ENCODE data around the gene TAS1R2.
"Not testable (repeated sequence)": the region's sequence is repeated elsewhere in the genome, so short reads cannot be mapped to it uniquely, and the experiment has no call there.

Gene TAS1R2

DNA sequence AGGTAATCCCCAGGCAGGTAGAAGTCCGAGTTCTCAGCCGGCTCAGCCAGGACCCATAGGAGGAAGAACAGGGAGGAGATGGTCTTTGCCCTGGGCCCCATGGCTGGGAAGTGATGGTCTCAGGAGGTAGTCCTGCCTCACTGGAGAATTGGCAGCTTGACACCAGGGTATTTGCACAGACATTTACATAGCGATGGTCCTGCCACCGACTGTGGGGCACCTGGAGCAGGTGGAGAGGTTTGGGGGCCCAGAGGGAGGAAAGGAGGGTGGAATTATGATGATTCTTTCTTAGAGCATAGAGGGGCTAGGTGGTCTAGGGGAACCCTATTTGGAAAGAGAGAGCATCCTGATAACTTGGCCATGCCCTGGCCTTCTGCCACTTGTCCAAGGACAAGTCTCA lies at the start of gene TAS1R2:
Gene TAS1R2, minus strand, starts transcription at position 101 of the 400 bp plus-strand sequence. Its CDS starts 0 bp downstream, at position 101.
- no peak for DNase-seq

DNA sequence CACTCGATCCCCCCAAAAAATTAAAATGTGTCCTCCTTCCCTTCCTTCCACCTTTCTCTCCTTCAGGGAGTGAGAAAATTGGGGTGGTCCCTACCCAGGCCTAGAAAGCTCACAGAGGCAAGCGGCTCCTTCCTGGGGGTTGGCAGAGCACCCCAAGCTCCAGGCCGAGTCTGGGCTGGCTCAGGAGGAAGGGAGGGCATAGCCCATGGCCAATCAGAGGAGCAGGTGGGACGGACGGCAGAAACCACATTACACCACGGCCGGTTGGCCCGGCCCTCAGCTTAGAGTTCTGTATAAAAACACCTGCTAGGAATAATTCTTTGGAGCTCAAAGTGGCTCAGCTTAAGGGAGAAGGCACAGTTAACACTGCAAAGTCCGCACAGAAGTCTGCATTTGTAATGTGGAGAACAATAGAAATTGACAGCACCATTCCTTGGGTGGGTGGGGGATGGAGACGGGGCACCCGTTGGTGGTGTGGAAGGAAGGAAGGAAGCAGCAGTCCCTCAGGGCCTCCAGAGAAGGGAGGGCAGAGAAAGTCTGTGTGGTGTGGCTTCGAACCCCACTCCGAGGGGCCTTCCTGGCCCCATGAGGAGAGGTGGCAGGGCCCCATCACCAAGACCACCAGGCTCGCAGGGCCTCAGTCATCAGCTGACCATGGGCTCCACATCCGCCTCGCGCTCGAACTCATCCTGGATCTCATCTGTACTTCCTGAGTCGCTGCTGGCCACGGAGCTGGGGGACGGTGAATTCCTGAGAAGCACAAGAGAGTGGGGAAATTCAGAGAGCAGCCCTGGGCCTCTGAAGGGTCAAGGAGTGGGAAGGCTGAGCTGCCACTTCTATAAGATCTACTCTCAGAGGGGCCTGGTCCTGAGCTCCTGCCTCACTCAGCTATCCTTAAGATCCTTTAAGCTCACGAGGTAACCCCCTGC lies 48.7 kb upstream of the TAS1R2 start:
- no peak for DNase-seq

DNA sequence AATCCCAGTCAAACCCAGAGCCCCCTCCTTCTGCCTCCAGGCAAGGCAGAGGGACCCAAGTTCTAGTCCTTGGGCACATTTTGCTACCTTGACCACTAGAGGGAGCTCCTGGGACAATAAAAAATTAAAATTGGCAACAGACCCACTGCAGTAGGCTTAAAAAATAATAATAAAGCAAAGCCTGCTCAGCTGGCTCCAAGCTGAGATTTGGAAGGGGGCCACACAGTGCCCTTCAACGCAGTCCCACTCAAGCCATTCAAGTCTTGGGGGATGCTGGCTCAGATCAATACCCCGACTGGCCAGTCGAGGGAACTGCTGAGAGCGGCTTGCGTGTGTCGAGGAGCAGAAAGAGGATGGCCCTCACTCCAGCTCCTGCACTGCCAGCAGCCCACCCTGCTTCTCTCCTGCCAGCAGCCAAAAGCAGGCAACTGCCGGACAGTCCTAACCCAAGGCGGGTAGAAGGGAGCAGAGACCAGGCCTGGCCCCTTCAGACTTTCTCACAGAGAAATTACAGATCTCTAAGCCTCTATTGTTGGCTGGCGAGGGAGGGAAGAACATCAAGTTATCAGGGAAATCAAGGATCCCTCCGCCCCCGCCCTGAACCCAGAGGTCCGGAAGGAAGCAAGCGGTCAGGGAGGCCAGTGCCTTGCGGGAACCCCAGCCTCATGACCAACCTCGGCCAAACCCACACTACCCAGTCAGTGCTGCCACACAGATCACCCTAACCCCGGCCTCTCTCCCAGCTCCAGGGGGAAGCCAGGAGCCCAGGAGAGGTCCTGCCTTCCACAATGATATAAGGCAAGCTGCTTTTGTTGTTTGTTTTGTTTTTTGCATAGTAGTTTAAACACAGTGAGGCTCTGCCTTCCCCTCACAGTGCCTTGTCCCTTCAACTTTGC lies 47.8 kb upstream of the TAS1R2 start:
- peak; percentile 85 for DNase-seq

DNA sequence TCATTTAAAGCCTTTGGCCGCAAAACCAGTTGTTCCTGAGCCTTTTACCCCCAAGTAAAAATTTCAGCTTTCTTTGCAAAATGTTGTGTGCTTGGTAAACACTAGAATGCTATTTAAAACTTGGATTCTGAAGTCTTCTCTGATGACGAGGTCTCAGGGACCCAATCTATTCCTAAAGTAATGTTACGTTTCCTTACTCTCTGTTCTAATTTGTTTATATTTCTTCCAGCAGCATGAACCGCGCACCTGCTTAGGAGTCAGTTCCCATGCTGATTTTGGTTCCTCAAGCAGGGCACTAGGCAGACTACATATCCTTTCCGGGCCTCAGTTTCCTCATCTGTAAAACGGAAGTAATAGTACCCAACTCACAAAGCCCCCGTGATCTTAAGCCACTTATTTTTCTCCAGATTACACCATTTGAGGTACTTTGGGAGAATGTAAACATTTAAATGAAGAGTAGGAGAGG lies 43.9 kb upstream of the TAS1R2 start:
- DNase-seq = no peak

DNA sequence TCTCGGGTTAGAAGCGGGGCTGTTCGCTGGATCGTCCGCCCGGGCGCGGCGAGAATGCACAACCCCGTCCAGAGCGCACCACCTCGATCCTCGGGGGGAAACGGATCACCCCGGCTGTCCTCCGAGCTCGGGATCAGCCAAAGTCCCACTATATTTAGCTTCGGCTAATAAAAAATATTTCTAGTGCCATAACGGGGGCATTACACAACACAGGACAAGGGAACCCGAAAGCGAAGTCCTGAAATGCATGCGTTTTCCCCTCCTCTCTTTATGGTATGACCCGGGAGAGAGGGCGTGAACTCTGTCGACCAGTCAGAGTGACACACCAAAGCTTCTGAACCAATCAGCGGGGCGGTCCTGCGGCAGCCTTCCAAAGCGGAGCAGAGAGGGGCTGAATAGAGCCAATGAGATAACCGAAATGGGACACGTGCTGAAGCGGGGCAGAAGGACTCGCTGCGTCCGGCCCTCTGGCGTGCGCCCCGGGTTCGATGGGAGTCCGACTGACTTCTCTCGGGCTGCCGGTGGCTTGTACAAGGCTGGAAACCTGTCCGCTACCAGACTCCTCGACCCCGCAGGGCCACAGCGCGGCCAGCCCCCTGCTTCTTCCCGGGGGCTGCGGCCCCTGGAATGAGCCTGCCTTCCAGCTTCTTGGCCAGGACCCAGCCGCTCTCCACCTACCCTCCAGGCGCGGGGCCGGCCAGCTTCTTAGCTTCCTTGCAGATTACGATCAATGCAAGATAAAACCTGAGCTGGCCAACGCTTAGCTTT lies 43.2 kb upstream of the TAS1R2 start, which contains the start of gene ALDH4A1:
Gene ALDH4A1, minus strand, starts transcription at position 33 of the 768 bp plus-strand sequence. Its CDS starts 32 bp downstream, at position 1.
- DNase-seq = peak; percentile 97

DNA sequence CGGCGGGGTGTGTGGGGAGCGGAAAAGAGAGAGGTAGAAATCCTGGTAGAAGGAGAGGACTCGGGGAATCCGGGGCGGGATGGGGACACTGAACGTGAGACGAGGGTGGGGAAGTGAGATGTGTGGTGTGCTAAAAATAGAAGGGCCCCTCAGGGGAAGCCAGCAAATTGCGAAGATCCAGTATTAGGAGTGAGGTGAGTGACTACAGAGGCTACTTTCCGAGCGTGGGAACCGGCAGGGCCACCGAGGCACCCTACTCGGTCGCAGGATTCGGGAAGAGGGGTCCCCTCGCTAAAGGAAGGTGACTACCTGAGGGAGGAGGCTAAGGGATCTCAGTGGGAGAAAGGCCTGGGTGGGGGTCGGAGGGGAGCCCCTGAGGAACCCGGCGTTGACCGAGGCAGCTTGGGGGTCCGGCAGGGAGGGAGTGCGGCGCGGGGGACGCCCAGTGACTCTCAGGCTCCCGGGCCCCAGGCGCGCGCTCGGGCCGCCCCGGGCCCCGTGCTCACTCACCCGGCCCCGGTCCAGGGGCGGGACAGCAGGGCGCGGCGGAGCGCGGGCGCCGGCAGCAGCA lies 42.6 kb upstream of the TAS1R2 start:
- DNase-seq = no peak

DNA sequence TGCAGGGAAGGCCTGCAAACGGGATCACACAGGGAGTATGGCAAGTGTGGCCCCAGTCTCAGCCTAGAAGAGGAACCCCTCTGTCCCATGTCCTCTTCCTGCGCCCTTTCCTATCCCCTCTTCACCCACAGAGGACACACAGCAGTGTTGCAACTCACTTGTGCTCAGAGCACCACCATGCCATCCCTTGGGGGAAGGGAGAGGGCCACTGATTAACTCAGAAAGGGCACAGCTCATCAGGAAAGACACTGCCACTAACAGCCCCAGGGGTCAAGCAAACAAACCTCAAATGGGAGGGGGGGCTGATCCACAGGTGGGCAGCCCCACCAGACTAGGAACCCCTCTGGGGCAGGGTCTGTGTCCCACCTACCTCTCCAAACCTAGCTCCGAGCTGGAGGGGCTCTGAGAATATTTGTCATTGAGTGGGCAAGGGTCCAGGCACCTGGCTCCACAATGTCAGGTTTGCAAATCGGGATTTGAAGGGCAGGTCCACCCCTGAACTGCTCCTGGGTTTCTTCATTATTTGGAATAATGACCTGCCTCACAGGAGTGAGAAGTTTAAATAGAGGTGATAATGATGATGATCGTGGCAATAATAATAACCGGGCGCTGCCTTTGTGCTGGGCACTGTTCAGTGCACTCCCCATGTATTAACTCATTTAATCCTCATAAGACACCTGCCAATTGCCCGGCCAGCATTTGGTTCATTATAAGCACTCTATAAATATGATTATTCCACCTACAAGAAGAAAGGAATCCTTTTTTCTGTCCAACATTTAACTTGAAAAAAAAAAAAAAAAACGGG lies 41.9 kb upstream of the TAS1R2 start:
- DNase-seq = no peak

DNA sequence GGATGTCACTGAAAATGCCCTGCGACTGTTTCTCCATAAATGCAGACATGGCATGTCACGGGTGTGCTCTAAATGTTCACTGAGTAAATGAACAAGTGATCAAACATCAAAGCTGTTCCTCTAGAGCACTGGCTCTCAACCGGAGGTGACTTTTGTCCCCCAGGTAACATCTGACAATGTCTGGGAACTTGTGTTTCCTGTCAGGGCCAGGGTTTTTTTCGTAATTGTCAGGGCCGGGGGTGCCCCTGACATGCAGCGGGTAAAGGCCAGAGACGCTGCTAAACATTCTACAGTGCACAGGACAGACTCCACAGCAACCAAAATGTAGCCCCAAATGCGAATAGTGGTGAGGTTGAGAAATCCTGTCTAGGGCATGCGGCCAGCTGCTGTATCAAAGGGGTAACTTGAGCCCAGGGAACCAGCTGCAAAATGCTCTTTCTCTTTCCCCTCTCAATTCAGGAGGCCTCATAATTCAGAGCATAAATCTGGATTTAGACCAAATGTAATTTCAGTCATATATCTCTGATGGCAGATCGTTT lies 40.9 kb upstream of the TAS1R2 start:
- DNase-seq = no peak

DNA sequence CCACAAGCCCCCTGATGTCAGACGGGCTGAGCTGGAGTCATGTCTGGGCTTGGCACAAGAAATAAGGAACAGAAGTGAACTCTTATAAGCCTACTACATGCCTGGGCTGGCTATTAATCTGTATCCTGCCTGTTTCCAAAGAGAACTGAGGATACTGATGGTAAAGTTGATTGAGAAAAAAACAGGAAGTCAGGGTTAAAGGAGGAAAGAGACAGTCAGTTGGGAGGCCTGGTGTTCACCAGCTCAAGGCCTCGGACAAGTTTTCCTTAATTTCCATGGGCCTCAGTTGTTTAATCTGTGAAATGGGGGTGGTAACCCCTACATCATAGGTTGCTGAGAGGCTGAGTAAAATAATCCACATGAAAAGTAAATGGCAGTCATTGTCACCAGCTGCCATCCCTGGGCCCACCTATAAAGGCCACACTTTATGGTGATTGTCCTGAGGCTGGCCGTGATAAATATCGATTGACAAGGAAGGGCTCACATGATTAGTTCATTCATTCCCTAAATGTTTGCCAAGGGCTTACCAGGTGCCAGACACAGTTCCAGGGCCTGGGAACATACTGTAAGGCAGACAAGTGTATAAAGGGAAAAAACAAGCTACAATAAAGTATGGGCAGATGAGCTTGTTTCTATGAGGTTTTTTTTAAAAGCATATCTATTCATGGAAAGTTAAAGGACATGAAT lies 40.0 kb upstream of the TAS1R2 start:
- DNase-seq = no peak

DNA sequence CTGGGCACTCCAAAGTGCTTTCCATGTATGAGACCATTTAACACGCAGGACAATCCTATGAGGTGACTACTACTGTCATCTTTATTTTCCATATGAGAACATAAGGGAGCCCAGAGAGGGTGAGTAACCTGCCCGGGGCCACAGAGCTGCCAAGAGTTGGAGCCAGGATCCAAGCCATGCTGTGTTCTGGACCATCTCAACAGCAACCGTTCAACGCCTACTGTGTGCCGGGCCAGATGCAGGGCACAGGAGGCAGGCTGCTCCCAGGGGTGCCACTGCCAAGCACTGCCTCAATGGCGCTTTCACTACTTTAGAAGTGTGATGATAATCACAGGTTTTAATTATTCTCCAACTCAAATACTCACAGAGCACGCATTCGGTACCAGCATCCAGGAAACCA lies 39.1 kb upstream of the TAS1R2 start:
- no peak for DNase-seq

DNA sequence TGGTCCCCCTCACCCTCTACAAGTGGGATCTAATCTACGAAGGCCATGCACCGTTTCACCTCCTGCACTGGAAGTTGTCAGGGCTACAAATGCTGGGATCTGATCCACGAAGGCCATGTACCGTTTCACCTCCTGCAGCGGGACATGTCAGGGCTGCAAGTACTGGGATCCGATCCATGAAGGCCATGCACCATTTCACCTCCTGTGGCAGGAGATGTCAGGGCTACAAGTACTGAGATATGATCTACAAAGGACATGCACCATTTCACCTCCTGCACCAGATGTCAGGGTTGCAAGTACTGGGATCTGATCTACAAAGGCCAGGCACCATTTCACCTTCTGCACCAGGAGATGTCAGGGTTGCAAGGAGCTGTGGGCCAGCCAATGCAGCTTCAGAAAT lies 35.9 kb upstream of the TAS1R2 start:
- DNase-seq = no peak

DNA sequence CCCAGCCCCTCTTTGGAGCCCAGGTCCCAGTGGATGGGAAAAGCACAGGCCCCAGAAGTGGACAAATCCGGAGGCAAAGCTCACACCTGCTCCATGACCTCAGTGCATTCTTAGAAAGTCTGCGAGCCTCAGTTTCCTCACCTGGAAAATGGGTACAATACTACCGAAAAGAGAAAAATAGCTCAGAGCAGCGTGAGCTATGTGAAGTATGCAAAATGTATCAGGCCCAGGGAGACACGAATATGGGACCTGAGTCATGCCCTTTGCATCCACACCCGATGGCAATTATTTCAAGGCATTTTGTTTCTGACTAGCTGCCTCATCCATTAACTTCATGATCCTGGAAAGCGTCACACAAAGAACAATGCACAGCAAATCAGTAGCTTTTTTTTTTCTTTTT lies 33.7 kb upstream of the TAS1R2 start:
- no peak for DNase-seq

DNA sequence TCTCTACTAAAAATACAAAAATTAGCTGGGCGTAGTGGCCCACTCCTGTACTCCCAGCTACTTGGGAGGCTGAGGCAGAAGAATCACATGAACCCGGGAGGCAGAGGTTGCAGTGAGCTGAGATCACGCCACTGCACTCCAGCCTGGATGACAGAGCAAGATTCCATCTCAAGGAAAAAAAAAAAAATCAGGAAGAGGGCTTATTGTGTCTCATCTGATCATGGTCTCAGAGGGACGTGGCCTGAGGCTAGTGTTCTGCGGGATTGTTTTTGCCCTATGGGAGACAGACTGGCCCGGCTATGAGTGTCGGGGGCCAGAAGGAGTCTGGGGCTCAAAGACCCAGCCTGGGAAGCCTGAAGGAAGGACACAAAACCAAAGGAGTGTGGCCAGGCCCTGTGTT lies 32.4 kb upstream of the TAS1R2 start:
- not testable (repeated sequence) for DNase-seq

DNA sequence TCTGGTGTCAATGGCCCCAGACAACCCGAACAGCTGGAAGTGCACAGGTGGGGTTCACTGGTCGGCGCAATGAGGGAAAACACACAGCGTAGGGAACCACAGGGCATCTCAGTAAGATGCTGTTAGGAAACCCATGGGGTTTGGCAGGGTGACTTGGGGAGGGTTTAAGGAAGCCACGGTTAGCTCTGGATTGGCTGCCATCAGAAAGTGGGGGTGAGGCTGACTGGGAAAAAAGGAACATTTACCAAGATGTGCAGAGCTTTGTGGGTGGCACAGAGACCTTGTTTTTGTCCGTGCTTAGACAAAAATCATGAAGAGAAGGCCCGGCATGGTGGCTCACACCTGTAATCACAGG lies 31.9 kb upstream of the TAS1R2 start:
- no peak for DNase-seq

DNA sequence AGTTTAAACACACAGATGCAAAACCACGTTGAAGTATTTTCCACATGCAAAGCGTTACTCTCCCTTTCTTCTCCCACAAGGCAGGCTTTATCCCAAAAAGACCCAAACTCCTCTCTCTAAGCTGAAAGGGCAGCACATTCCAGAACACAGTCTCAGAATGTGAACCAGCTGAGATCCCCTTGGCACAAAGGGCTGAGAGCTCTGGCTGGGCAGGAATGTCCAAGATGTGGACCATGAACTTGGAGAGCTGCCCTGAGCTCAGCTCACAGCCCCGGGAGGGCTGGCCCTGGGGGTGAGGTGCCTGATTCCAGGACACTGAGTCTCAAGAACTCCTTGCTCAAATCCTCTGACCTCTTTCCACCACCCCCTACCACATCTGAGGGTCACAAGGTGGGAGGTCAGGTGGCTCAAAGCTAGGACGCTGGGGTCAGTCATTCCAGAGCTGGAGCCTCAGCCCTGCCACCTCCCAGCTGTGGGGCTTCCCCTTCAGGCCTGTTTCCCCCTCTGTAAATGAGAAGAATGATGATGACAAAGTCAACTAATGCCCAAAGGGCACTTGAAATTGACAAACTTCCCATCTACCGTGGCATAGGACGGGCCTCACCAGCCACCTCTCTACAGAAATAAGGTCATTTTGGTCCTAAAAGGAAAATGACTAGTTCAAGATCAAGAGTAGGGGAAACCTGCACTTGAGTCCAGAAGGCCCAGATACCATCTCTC lies 31.4 kb upstream of the TAS1R2 start:
- DNase-seq = no peak

DNA sequence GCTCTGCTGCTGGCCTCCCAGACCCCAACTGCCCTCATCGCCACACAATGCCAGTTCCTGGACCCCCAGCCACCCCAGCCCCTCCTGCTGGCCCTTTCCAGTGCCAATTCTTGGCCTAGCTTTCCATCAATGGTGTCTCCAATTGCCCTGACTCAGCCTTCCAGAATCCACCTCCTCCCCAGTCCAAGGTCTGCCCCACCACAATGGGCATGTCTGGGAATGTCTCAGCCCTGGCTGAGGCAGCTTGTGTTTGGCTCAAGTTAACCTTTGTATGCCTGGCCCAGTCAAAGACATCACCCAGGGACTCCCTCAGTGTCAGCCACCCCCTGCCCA lies 26.5 kb upstream of the TAS1R2 start:
- DNase-seq = no peak

DNA sequence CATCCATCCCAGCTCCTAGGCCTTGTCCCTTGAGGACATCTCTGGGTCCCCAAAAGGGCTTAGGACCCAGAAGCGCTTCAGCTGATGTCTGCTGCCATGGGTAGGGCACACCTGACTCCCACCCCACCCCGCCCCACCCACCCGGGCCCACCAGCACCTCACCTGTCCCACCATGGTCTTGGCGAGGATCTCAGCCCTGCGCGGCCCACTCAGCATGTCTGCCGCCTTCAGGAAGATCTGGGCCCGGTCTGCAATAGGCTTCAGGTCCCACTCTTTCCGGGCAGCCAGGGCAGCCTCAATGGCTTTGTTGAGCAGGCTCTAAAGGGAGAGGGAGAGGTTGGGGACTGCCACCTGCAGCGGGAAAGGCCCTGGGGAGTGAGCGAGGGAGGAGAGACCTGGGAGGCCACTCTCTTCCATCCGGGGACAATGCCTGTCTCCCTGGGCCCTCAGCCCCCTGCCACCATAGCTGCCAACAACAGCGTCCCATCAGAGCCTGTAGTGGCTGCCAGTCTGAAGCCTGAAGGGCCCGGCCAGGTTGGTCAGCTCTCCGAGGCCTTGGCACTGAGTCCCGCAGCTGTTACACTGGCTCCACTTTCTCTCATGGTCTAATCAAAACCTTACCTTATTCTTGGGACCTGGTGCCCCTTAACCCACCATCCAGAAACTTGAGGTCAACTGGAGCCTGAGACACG lies 26.0 kb upstream of the TAS1R2 start:
- DNase-seq = no peak

DNA sequence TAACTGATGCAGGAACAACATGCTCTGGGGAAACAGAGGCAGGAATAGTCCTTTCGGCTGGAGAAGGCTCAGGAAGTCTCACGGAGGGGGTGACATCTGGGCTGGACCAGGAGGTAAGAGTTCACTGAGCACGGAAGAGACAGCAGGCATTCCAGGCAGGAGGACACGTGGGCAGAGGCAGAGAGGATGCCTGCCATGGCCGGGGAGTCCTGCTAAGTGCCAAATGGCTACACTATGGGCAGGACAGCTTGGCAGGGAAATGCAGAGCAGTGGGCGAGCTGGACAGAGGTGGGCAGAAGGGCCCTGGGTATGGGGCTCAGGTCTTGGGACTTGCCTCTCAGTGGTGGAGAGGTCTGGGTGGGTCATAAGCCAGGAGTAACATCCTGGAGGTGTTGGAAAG lies 25.3 kb upstream of the TAS1R2 start:
- DNase-seq = no peak

DNA sequence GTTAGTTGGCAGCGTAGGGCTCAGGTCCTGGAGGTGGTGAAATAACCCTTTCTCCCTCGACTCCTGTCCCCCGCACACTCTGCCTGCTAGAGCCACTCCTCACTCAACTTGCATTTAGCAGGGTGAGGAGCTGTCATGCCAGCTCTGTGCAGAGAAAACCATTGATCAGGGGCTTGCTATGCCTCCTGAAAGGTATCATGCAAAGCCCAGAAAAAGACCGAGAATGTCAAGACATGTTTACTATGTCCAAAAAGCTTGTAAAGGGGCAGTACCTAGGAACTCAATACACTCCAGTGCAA lies 24.9 kb upstream of the TAS1R2 start:
- no peak for DNase-seq
